Measurements from ENCODE around the gene MARCHF3. TPM values are rescaled to one million over a fixed set of nuclear protein-coding genes. Genes with fewer than 3 reads are reported as not detected.

The MARCHF3 gene
- total and polyA plus RNA-seq, 10 of the 15 experiments (the other 5 are each of a cell fraction or from before 2014, with no cell fraction given) = 3.6 to 24.1 (median 11.3) TPM

DNA sequence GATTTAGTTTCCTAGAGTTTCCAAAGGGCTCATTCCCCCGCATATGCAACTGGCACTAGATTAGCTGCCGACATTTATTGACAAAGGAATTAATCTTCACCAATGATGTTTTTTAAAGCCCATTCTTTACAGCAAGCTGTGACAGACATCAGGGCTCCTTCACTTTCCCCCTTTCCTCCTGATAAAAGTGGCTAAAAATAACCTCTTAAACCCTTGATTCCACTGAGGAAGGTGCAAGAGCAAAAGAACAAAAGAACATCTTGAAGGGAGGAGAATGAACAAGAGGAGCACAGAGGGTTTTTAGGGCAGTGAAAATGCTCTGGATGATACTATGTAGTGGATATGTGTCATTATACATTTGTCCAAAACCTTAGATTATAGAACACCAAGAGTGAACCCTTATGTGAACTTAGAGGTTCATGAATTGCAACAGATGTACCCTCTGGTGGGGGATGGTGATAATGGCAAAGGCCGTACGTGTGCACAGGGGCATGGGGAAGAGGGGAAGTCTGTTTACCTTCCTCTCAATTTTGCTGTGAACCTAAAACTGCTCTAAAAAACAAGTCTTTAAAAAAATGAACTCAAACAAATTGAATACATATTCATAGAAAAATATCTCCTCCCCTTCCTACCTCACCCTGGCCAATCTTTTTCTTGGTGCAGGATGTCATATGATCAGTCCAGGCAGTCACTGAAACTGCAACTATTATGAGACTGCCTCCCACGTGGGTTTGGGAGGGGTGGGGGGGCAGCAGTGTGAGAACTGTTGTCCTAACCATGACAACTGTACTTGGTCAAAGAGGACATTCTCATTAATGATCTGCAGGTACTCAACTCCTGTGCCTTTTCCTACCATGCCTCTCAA, 83.0 kb downstream of the MARCHF3 start:
- TF ChIP-seq, protein P1, sequence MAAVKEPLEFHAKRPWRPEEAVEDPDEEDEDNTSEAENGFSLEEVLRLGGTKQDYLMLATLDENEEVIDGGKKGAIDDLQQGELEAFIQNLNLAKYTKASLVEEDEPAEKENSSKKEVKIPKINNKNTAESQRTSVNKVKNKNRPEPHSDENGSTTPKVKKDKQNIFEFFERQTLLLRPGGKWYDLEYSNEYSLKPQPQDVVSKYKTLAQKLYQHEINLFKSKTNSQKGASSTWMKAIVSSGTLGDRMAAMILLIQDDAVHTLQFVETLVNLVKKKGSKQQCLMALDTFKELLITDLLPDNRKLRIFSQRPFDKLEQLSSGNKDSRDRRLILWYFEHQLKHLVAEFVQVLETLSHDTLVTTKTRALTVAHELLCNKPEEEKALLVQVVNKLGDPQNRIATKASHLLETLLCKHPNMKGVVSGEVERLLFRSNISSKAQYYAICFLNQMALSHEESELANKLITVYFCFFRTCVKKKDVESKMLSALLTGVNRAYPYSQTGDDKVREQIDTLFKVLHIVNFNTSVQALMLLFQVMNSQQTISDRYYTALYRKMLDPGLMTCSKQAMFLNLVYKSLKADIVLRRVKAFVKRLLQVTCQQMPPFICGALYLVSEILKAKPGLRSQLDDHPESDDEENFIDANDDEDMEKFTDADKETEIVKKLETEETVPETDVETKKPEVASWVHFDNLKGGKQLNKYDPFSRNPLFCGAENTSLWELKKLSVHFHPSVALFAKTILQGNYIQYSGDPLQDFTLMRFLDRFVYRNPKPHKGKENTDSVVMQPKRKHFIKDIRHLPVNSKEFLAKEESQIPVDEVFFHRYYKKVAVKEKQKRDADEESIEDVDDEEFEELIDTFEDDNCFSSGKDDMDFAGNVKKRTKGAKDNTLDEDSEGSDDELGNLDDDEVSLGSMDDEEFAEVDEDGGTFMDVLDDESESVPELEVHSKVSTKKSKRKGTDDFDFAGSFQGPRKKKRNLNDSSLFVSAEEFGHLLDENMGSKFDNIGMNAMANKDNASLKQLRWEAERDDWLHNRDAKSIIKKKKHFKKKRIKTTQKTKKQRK (IDR thresholded peaks at IDR 0.05; ENCODE audit: low read depth, low read length) = no peak
- TF ChIP-seq, protein P2, sequence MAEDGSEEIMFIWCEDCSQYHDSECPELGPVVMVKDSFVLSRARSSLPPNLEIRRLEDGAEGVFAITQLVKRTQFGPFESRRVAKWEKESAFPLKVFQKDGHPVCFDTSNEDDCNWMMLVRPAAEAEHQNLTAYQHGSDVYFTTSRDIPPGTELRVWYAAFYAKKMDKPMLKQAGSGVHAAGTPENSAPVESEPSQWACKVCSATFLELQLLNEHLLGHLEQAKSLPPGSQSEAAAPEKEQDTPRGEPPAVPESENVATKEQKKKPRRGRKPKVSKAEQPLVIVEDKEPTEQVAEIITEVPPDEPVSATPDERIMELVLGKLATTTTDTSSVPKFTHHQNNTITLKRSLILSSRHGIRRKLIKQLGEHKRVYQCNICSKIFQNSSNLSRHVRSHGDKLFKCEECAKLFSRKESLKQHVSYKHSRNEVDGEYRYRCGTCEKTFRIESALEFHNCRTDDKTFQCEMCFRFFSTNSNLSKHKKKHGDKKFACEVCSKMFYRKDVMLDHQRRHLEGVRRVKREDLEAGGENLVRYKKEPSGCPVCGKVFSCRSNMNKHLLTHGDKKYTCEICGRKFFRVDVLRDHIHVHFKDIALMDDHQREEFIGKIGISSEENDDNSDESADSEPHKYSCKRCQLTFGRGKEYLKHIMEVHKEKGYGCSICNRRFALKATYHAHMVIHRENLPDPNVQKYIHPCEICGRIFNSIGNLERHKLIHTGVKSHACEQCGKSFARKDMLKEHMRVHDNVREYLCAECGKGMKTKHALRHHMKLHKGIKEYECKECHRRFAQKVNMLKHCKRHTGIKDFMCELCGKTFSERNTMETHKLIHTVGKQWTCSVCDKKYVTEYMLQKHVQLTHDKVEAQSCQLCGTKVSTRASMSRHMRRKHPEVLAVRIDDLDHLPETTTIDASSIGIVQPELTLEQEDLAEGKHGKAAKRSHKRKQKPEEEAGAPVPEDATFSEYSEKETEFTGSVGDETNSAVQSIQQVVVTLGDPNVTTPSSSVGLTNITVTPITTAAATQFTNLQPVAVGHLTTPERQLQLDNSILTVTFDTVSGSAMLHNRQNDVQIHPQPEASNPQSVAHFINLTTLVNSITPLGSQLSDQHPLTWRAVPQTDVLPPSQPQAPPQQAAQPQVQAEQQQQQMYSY (CRISPR knock-in tag; IDR thresholded peaks at IDR 0.05) = no peak
- TF ChIP-seq, protein P3, sequence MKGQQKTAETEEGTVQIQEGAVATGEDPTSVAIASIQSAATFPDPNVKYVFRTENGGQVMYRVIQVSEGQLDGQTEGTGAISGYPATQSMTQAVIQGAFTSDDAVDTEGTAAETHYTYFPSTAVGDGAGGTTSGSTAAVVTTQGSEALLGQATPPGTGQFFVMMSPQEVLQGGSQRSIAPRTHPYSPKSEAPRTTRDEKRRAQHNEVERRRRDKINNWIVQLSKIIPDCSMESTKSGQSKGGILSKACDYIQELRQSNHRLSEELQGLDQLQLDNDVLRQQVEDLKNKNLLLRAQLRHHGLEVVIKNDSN (IDR thresholded peaks at IDR 0.05; ENCODE audit: borderline replicate concordance, extremely low read length, insufficient read depth, low read depth, low read length) = peak; percentile 12
- peak; percentile 34 for TF ChIP-seq USF2 (IDR thresholded peaks at IDR 0.05; ENCODE audit: borderline replicate concordance, low read depth, low read length)
- 0 out of 2 replicates have a peak, but pooled peaks have one; percentile 33 for TF ChIP-seq ZBTB40 (IDR thresholded peaks at IDR 0.05; ENCODE audit: borderline replicate concordance)
- no peak for TF ChIP-seq SP1 (IDR thresholded peaks at IDR 0.05; ENCODE audit: low read depth, low read length)
- no peak for TF ChIP-seq PML (IDR thresholded peaks at IDR 0.05; ENCODE audit: low read length)
- TF ChIP-seq RAD51 (IDR thresholded peaks at IDR 0.05) = peak; percentile 71
- ChIA-PET CTCF (no interaction called here), SMC1A (ENCODE audit: uncharacterized antibody, unreplicated experiment) (no interaction called here), RAD21 (ENCODE audit: unreplicated experiment) (no interaction called here), POLR2A (no interaction called here)
- H3K4me3 ChIP-seq = no peak overlapping the region
- no peaks in the 10 kb centered on the region; the same call in 2 of the 3 replicates for H3K9me3 ChIP-seq (replicated peaks; ENCODE audit: control insufficient read depth, insufficient read depth, low read length)
- WGBS (ENCODE audit: insufficient coverage, insufficient replicate concordance, low lambda C conversion rate, missing lambda C conversion rate) = 77% methylated on average over 5 of the region's 5 CpGs
- no peak overlapping the region for H3K27ac ChIP-seq (ENCODE audit: control insufficient read depth, insufficient read depth)
- FAIRE-seq = no peak
- no peak for DNase-seq (ENCODE audit: low read depth, low spot score)
- in situ Hi-C loops (cut with MboI) (no loop called here), intact Hi-C loops (cut with micrococcal nuclease; ENCODE audit: unreplicated experiment) (no loop called here)
- H3K4me2 ChIP-seq (ENCODE audit: control insufficient read depth, insufficient read depth) = no peak overlapping the region
- no TSS peak for BruUV-seq (replicated peaks)
- peak; percentile 96 for ATAC-seq
- peaks cover 4% of the 10 kb centered on the region; the same call in 1 of the 2 replicates for H3K4me1 ChIP-seq (ENCODE audit: control insufficient read depth, insufficient read depth, low read length)
- no peaks in the 10 kb centered on the region for H4K20me1 ChIP-seq (ENCODE audit: control insufficient read depth, insufficient read depth)
- no peaks in the 10 kb centered on the region for H3K27me3 ChIP-seq (replicated peaks in 1 of 2; ENCODE audit: control insufficient read depth in 2 of 2, insufficient read depth in 2 of 2, low read length in 1 of 2)
- no peaks in the 10 kb centered on the region for H3K79me2 ChIP-seq (ENCODE audit: control insufficient read depth, insufficient read depth, low read length)
- H2AFZ ChIP-seq (ENCODE audit: control insufficient read depth, low read depth, low read length) = peak overlapping the region; percentile 51
- no peaks in the 10 kb centered on the region for H3K36me3 ChIP-seq (ENCODE audit: control insufficient read depth in 2 of 2, insufficient read depth in 2 of 2, low read length in 1 of 2)
- no peak overlapping the region for H3K9ac ChIP-seq (ENCODE audit: control insufficient read depth, insufficient read depth, low read length)

Measured in GM12878 (cell line).